T-helper 2 cell treated with Interferon-gamma antibody and Interleukin-4, amounts not matched to agents 5 μg/mL and 100 μg/mL, for 36 hours (primary cell): ENCODE measurements around the gene KMT2E.
"Not testable (repeated sequence)": the region's sequence is repeated elsewhere in the genome, so short reads cannot be mapped to it uniquely, and the experiment has no call there.

Experiments
- DNase-seq: peaks from one replicate; pipeline ENCODE4 v3.0.0; 2021; ENCODE audit warnings: low spot score
- H3K27ac Mint-ChIP-seq: one replicate; pipeline ENCODE4 v1.8.0; 2021; ENCODE audit warnings: mild to moderate bottlenecking, mixed read lengths
- H3K27me3 Mint-ChIP-seq: one replicate; pipeline ENCODE4 v1.8.0; 2021; ENCODE audit warnings: low read depth, mixed read lengths
- H3K36me3 Mint-ChIP-seq: one replicate; pipeline ENCODE4 v1.8.0; 2021; ENCODE audit warnings: low read depth, mixed read lengths
- H3K4me1 Mint-ChIP-seq: one replicate; pipeline ENCODE4 v1.8.0; 2021; ENCODE audit warnings: low read depth, mixed read lengths
- H3K4me3 Mint-ChIP-seq: one replicate; pipeline ENCODE4 v1.8.0; 2022; ENCODE audit warnings: mild to moderate bottlenecking, moderate library complexity, mixed read lengths
- H3K9me3 Mint-ChIP-seq: one replicate; pipeline ENCODE4 v1.8.0; 2021; ENCODE audit warnings: mixed read lengths

The KMT2E gene

GRCh38 chr7:105017657-105018365 is 3.8 kb downstream of the KMT2E start:
- no peak for DNase-seq
- H3K27ac Mint-ChIP-seq: peak overlapping the region; percentile 84
- H3K9me3 Mint-ChIP-seq: no peaks in the 10 kb centered on the region
- H3K4me1 Mint-ChIP-seq: peaks cover 42% of the 10 kb centered on the region
- peaks cover 47% of the 10 kb centered on the region for H3K36me3 Mint-ChIP-seq
- H3K27me3 Mint-ChIP-seq: peaks cover 4% of the 10 kb centered on the region
- peak overlapping the region; percentile 99 for H3K4me3 Mint-ChIP-seq

DNA sequence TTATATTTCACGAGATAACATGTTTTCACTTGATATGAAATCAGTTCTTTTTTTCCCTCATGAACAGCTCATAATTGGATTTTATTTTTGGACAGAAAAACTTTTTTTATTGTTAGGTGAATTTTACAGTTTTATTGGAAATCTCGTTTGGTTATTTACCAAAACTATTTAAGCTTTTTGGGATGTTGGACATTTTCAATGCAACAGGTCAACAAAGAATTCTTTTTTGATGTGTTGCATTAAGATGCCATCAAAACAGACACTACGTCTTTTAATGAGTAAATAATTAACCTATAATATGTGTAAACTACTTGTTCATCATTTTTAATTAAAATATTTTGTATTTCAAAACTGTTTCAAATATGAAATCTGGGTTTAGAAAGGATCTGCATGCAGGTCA is 5.3 kb downstream of the KMT2E start:
- Mint-ChIP-seq H3K27me3 (no peaks in the 10 kb centered on the region), H3K36me3 (peaks cover 40% of the 10 kb centered on the region), H3K9me3 (no peaks in the 10 kb centered on the region), H3K4me1 (peaks cover 52% of the 10 kb centered on the region), H3K27ac (no peak overlapping the region), H3K4me3 (no peak overlapping the region)
- DNase-seq: no peak

DNA sequence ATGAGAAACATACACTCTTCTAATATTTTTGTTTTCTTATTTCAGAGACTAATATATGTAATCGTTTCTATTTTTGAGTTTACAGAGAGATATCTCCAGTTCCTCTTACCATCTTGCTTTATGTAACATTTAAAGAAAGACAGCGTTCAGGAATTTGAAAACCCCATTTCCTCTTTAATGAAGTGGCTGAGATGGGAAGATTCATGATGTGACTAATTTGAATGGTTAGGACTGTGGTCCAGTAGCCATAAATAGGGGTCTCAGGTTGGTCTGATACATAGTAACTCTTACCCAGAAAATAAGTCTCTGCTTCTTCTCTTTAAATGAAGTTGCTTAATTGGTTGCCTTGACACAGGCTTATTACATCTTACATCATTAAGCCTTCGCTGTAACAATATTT is 6.9 kb downstream of the KMT2E start:
- Mint-ChIP-seq H3K9me3 (no peaks in the 10 kb centered on the region), H3K4me1 (peaks cover 66% of the 10 kb centered on the region), H3K36me3 (peaks cover 30% of the 10 kb centered on the region), H3K4me3 (peak overlapping the region; percentile 42), H3K27ac (no peak overlapping the region), H3K27me3 (no peaks in the 10 kb centered on the region)
- no peak for DNase-seq

DNA sequence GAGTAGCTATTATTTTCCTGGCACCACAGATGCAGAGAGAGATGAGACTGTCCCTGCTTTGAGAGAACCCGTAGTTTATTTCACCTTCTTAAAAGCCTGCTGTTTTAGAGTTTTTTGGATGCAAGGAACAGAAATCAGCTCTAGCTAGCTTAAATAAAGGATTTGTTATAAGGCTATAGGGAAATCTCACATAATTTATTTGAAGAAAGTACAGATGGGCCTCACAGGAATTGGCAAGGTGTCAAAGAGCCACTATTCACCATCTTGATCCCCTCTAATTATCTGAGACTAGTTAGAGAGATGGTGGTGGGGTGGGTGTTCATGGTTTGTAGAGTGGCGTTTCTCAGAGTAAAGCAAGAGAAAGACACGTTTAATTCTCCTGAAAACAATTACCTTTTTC is 7.3 kb downstream of the KMT2E start:
- H3K27ac Mint-ChIP-seq: no peak overlapping the region
- no peaks in the 10 kb centered on the region for H3K27me3 Mint-ChIP-seq
- H3K9me3 Mint-ChIP-seq: no peaks in the 10 kb centered on the region
- peak overlapping the region; percentile 42 for H3K4me3 Mint-ChIP-seq
- H3K36me3 Mint-ChIP-seq: peaks cover 26% of the 10 kb centered on the region
- no peak for DNase-seq
- H3K4me1 Mint-ChIP-seq: peaks cover 68% of the 10 kb centered on the region

DNA sequence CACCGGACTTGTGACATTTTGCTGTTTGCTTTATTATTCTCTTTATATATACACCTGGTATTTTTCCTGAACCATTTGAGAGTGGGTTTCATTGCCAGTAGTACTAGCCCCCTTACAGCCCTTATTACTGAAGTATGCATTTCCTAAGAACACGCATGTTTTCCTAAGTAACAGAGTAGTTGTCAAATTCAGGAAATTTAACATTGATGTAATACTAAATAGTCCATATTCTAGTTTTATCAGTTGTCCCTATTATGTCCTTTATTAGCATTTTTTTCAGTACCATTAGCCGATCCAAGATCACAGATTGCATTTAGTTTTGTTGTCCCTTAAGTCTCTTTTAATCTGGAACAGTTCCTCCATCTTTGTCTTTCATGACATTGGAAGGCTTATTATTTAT is 8.0 kb downstream of the KMT2E start:
- no peak overlapping the region for H3K27ac Mint-ChIP-seq
- H3K9me3 Mint-ChIP-seq: no peaks in the 10 kb centered on the region
- H3K4me1 Mint-ChIP-seq: peaks cover 70% of the 10 kb centered on the region
- peaks cover 22% of the 10 kb centered on the region for H3K36me3 Mint-ChIP-seq
- H3K27me3 Mint-ChIP-seq: no peaks in the 10 kb centered on the region
- no peak overlapping the region for H3K4me3 Mint-ChIP-seq
- no peak for DNase-seq

DNA sequence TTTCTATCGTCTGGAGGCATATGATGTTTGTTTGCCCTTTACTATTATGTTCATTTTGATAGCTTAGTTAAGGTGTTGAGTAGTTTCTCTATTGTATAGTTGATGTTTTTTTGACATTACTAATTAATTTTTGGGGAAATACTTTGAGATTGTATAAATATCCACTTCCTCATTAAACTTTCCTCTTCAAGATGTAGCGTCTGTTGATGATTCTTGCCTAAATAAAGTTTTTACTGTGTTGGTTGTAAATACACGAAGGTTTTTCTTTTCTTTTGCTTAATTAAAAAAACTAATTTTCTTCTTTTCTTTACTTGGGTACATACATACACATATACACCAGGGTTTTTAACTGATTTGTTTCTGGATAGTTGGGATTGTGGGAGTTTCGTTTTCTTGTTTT is 8.5 kb downstream of the KMT2E start:
- H3K9me3 Mint-ChIP-seq: no peaks in the 10 kb centered on the region
- DNase-seq: no peak
- no peaks in the 10 kb centered on the region for H3K27me3 Mint-ChIP-seq
- peaks cover 21% of the 10 kb centered on the region for H3K36me3 Mint-ChIP-seq
- H3K27ac Mint-ChIP-seq: no peak overlapping the region
- peaks cover 69% of the 10 kb centered on the region for H3K4me1 Mint-ChIP-seq
- no peak overlapping the region for H3K4me3 Mint-ChIP-seq

DNA sequence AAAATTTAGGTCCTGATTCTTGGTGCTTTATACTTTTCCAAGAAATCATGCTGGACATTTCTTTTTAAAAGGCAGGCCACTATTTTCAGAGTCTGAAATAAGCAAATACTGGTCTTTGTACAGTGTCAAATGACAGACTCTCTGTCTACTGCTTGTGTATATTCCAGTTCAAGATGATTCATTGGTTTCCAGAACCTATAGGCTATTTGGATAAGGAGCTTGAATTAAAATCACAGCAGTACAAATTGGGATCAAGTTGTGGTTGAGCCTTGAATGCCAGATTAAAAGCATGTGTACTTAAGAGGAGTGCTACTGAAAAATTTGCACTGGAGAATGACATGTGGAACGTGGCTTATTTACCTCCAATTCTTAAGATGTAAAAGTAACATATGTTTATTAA is 10.7 kb downstream of the KMT2E start:
- Mint-ChIP-seq H3K27ac (no peak overlapping the region), H3K4me1 (peaks cover 75% of the 10 kb centered on the region), H3K4me3 (no peak overlapping the region), H3K9me3 (no peaks in the 10 kb centered on the region), H3K27me3 (no peaks in the 10 kb centered on the region), H3K36me3 (peaks cover 23% of the 10 kb centered on the region)
- DNase-seq: no peak

GRCh38 chr7:105026750-105027149 is 12.7 kb downstream of the KMT2E start:
- Mint-ChIP-seq H3K27me3 (no peaks in the 10 kb centered on the region), H3K4me1 (peaks cover 70% of the 10 kb centered on the region), H3K36me3 (peaks cover 24% of the 10 kb centered on the region), H3K27ac (no peak overlapping the region), H3K9me3 (no peaks in the 10 kb centered on the region), H3K4me3 (no peak overlapping the region)
- DNase-seq: no peak

GRCh38 chr7:105027176-105027853 is 13.3 kb downstream of the KMT2E start:
- peaks cover 69% of the 10 kb centered on the region for H3K4me1 Mint-ChIP-seq
- H3K36me3 Mint-ChIP-seq: peaks cover 22% of the 10 kb centered on the region
- no peaks in the 10 kb centered on the region for H3K9me3 Mint-ChIP-seq
- H3K27me3 Mint-ChIP-seq: no peaks in the 10 kb centered on the region
- no peak for DNase-seq
- H3K4me3 Mint-ChIP-seq: no peak overlapping the region
- no peak overlapping the region for H3K27ac Mint-ChIP-seq

GRCh38 chr7:105028004-105028403 is 14.0 kb downstream of the KMT2E start:
- no peak overlapping the region for H3K27ac Mint-ChIP-seq

GRCh38 chr7:105028941-105029340 is 14.9 kb downstream of the KMT2E start:
- peaks cover 62% of the 10 kb centered on the region for H3K4me1 Mint-ChIP-seq
- not testable (repeated sequence) for H3K27ac Mint-ChIP-seq, H3K4me3 Mint-ChIP-seq, H3K27me3 Mint-ChIP-seq, DNase-seq, H3K9me3 Mint-ChIP-seq
- H3K36me3 Mint-ChIP-seq: peaks cover 23% of the 10 kb centered on the region

More at GRCh38 chr7:105028004-105028403, 14.0 kb downstream of the KMT2E start:
- H3K4me3 Mint-ChIP-seq: no peak overlapping the region
- no peak for DNase-seq
- no peaks in the 10 kb centered on the region for H3K27me3 Mint-ChIP-seq
- peaks cover 21% of the 10 kb centered on the region for H3K36me3 Mint-ChIP-seq
- H3K4me1 Mint-ChIP-seq: peaks cover 66% of the 10 kb centered on the region
- no peaks in the 10 kb centered on the region for H3K9me3 Mint-ChIP-seq

GRCh38 chr7:105030447-105030846 is 16.4 kb downstream of the KMT2E start:
- no peak overlapping the region for H3K4me3 Mint-ChIP-seq
- H3K36me3 Mint-ChIP-seq: peaks cover 24% of the 10 kb centered on the region
- H3K27me3 Mint-ChIP-seq: no peaks in the 10 kb centered on the region
- H3K27ac Mint-ChIP-seq: peak overlapping the region; percentile 50
- no peak for DNase-seq
- H3K4me1 Mint-ChIP-seq: peaks cover 56% of the 10 kb centered on the region
- no peaks in the 10 kb centered on the region for H3K9me3 Mint-ChIP-seq

- Mint-ChIP-seq H3K36me3 (peaks cover 30% of the 10 kb centered on the region), H3K4me1 (peaks cover 50% of the 10 kb centered on the region), H3K4me3 (no peak overlapping the region), H3K9me3 (no peaks in the 10 kb centered on the region), H3K27me3 (no peaks in the 10 kb centered on the region), H3K27ac (no peak overlapping the region)
- DNase-seq: no peak
Measured at GRCh38 chr7:105032553-105033214, 18.7 kb downstream of the KMT2E start.

GRCh38 chr7:105035349-105035748 is 21.3 kb downstream of the KMT2E start:
- DNase-seq: no peak
- no peak overlapping the region for H3K4me3 Mint-ChIP-seq
- no peaks in the 10 kb centered on the region for H3K27me3 Mint-ChIP-seq
- H3K27ac Mint-ChIP-seq: no peak overlapping the region
- H3K36me3 Mint-ChIP-seq: peaks cover 28% of the 10 kb centered on the region
- H3K4me1 Mint-ChIP-seq: peaks cover 37% of the 10 kb centered on the region
- no peaks in the 10 kb centered on the region for H3K9me3 Mint-ChIP-seq
